SK-N-MC (cell line): ENCODE measurements around the gene PRDM5.

Experiments
- EZH2 ChIP-seq: fragments of 200-600 bp; sonication (generic); IDR thresholded peaks from one replicate; pipeline ENCODE4 v1.6.1; 2017; ENCODE audit warnings: antibody characterized with exemption
- POLR2AphosphoS5 ChIP-seq: IDR thresholded peaks from 2 replicates; pipeline ENCODE4 v1.6.1; 2012; ENCODE audit warnings: mild to moderate bottlenecking, low read depth, low read length, borderline replicate concordance

- TF ChIP-seq POLR2AphosphoS5 (no peak), EZH2 (no peak)
These were observed 167.9 kb downstream of the PRDM5 start for GRCh38 chr4:120754590-120754989.
